ENCODE data around the gene SH3BP4.

- no peak for TF ChIP-seq CTCF (IDR thresholded peaks at IDR 0.05)
- no peak for TF ChIP-seq POLR2A (IDR thresholded peaks at IDR 0.05)
Measured at GRCh38 chr2:234947556-234947955, 4.3 kb upstream of the SH3BP4 start.

Measured in esophagus squamous epithelium (tissue), 4 donors.